HG03108 (cell line): ENCODE measurements around the gene RBM25.
A peak's percentile ranks its signal among the peaks of the same experiment; 100 is the strongest.

ENCODE experiments used
- ATAC-seq: cut with Tn5 transposase; IDR thresholded peaks from one replicate; pipeline ENCODE4 v1.9.1; 2021; ENCODE audit warnings: moderate library complexity; ENCODE audit not compliant: unreplicated experiment

The RBM25 gene

DNA sequence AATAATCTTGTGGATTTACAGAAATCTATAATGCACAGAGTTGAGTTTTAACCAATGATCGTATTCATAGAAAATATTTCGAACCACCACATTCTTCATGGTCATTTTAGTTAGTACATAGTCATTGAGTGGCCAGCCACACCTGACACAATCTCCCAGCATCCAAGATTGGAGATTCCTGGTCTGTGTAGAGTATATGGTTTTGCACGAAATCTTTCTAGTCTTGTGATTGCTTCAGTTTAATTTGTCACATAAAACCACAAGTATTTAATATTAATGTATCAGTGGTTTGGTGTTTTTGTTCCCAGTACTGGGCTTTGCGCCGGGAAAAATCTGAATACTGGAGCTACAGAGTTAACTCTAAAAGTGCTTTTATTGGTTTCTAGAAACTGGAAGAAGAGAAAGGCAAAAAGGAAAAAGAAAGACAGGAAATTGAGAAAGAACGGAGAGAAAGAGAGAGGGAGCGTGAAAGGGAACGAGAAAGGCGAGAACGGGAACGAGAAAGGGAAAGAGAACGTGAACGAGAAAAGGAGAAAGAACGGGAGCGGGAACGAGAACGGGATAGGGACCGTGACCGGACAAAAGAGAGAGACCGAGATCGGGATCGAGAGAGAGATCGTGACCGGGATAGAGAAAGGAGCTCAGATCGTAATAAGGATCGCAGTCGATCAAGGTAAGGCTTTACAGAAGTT, 44.6 kb downstream of the RBM25 start:
- no peak for ATAC-seq

DNA sequence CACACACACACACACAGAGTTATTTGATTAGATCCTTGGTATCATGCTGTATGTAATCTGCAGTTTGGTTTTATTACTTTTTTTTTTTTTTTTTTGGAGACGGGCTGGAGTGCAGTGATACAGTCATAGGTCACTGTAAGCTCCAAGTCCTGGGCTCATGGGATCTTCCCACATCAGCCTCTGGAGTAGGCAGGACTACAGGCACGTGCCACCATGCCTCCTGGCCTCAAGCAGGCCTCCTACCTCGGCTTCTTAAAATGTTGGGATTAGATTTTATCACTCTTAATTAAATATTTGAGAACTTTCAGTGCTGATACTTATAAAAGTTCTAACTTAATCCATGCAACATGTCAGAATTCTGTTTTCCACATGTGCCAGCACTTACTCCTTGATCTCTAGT, 46.7 kb downstream of the RBM25 start:
- ATAC-seq: no peak

DNA sequence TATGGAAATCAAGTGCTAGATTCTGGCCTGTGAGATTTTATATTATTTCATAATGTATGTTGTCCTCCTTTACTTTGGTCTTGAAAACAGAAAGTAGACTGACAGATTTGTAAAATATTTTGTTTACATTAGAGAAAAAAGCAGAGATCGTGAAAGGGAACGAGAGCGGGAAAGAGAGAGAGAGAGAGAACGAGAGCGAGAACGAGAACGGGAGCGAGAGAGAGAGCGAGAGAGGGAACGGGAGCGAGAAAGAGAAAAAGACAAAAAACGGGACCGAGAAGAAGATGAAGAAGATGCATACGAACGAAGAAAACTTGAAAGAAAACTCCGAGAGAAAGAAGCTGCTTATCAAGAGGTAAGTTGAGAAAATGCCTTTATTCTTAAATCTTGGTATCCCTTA, 47.4 kb downstream of the RBM25 start:
- ATAC-seq: no peak

DNA sequence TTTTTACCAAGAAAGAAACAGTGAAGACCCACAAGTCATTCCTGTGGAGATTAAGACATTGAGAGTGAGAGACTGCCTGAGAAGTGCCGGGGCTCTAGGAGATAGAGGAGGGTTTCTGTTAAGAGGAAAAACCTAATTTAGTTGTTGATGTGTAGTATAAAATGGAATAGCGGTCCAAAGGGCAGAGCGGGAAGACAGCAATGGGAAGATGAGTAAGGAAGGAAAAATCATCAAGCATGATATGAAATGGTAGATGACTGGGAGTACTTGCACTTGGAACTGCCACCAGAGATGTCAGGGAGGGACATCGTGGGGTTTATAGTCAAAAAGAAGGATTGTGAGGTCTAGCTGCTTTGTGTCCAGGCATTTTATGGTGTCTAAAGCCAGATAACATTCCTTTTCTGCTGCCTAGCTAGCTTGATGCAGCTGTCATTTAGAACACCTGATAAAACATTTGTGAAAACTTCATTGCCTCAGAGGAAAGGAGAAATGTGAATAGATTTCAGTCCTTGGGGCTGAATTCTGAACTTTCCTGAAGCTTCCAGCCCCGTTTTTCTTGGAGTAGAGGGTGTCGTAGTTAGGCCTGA, 57.8 kb downstream of the RBM25 start:
- ATAC-seq: no peak

- no peak for ATAC-seq
Observed at GRCh38 chr14:73124180-73124894, 66.0 kb downstream of the RBM25 start.

- no peak for ATAC-seq
Observed at GRCh38 chr14:73125169-73125588, 66.8 kb downstream of the RBM25 start.

DNA sequence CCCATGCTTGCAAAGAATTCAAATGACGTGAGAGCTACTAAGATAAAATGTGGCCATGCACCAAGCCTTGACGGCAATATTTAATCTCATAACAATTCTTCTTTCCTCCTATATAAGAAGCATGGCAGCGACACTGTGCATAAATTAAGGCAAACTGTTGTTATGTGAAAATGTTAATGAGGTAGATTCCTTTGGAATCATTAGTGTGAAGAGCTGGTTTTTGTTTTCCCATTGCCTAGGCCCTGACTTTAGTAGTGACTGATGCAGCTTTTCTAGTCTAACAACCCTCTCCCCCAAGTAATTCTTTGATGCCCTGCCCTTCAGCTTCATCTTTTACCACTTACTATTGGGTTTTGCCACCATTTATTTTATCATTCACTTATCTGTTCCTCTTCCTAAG, 67.4 kb downstream of the RBM25 start:
- no peak for ATAC-seq

- no peak for ATAC-seq
Observed at GRCh38 chr14:73133795-73134194, 75.5 kb downstream of the RBM25 start.

GRCh38 chr14:73136085-73136386, 77.7 kb downstream of the RBM25 start:
- no peak for ATAC-seq

DNA sequence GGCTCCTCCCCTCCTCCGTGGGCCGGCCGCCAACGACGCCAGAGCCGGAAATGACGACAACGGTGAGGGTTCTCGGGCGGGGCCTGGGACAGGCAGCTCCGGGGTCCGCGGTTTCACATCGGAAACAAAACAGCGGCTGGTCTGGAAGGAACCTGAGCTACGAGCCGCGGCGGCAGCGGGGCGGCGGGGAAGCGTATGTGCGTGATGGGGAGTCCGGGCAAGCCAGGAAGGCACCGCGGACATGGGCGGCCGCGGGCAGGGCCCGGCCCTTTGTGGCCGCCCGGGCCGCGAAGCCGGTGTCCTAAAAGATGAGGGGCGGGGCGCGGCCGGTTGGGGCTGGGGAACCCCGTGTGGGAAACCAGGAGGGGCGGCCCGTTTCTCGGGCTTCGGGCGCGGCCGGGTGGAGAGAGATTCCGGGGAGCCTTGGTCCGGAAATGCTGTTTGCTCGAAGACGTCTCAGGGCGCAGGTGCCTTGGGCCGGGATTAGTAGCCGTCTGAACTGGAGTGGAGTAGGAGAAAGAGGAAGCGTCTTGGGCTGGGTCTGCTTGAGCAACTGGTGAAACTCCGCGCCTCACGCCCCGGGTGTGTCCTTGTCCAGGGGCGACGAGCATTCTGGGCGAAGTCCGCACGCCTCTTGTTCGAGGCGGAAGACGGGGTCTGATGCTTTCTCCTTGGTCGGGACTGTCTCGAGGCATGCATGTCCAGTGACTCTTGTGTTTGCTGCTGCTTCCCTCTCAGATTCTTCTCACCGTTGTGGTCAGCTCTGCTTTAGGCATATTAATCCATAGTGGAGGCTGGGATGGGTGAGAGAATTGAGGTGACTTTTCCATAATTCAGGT, 78.3 kb downstream of the RBM25 start, which contains the start of gene PSEN1:
Gene PSEN1, plus strand, starts transcription at position 121 of the 839 bp plus-strand sequence. CDS start 11,513 bp downstream, outside the sequence.
- peak; percentile 81 for ATAC-seq

- ATAC-seq: no peak
Observed at GRCh38 chr14:73140811-73141323, 82.5 kb downstream of the RBM25 start.

DNA sequence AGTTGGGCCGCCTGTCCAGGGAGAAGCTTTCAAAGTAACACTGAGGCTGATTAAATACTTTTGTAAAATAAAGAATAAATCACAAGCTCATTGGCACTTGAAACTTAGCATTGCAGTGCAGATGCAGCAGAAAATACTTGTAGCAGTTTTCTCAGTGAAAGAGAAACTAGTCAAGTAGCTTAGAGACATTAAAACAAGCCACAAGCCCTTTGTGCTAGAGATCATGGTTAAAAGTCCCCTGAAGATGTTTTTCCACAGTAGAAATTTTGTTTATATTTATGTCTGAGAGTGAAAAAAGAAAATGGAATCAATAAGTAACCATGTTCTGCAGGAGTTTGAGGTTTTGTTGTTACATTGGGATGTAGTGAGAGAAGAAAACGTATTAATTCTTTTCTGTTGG, 83.9 kb downstream of the RBM25 start:
- no peak for ATAC-seq

GRCh38 chr14:73143003-73143402, 84.7 kb downstream of the RBM25 start:
- ATAC-seq: no peak

GRCh38 chr14:73143617-73144016, 85.3 kb downstream of the RBM25 start:
- ATAC-seq: no peak

DNA sequence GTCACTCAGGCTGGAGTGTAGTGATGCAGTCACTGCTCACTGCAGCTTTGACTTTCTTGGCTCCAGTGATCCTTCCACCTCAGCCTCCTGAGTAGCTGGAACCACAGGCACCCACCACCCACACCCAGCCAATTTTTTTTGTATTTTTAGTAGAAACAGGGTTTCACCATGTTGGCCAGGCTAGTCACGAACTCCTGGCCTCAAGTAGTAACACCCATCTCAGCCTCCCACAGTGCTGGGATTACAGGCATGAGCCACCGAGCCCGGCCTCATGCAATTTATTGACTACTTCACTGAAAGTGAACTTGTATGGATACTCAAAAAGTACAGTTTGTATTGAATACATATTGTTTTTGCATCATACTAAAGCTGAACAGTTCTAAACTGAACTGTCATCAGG, 87.0 kb downstream of the RBM25 start:
- no peak for ATAC-seq

GRCh38 chr14:73146111-73146510, 87.8 kb downstream of the RBM25 start:
- no peak for ATAC-seq

DNA sequence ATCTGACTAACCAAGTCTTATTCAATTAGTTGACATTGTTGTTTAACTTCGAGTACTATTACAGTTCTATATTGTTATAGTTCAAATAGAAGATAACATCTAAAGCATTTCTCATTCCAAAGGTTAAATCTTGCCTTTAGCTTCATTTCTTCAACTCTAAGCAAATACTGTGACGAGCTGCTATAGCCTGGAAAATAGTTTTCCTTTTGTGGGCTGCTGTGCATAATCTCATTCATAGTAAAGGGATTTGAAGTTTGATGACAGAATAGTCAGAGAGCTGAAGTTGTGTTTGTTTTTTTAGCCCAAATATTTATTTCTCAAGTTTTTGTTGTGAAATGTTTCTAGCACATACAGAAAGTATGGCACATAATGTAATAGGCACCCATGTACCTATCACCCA, 91.4 kb downstream of the RBM25 start:
- no peak for ATAC-seq

DNA sequence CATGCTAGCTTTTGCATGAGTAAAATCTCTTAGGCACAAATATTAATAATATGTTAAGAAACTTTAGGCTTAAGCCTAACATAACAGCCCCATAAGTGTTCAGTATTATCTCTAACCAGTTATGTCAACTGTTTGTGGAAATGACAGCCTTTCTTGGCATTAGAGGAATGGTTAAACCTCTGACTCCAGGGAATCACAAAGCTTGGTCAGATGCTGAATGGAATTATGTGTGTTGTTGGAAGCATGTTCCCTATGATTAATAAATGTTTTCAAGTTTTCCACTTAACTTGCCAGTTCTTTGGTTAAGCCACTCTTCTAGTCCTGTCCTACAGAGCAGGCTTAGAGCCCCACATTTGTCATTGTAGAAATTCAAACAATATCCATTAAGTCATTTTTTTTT, 94.9 kb downstream of the RBM25 start:
- ATAC-seq: no peak

GRCh38 chr14:73162251-73162650, 103.9 kb downstream of the RBM25 start:
- ATAC-seq: no peak

DNA sequence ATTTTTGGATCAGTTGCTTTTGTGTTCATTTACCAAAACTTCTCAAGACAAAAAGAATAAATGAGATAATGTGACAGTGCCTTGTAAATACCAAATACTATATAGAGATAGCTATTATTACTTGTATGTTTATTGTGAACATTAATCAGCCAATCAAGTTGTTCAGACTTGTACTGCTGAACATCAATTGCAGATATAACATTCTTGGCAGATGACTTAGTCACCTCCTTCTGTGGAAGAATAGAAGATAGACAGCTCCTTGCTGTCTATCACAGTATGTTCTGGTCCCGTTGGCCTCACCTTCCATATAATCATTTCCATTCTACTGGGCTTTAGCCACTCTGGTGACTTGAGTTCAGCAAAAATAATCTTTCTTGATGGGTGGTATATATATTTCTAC, 108.1 kb downstream of the RBM25 start:
- ATAC-seq: no peak

- ATAC-seq: no peak
Observed at GRCh38 chr14:73167727-73168126, 109.4 kb downstream of the RBM25 start.
